GM13976 (cell line): ENCODE results near the gene NAT8L.

ENCODE experiments used
- DNase-seq: peaks from one replicate; pipeline ENCODE4 v3.0.0; 2012; ENCODE audit warnings: low spot score
- CTCF ChIP-seq: IDR thresholded peaks from 2 replicates; pipeline ENCODE4 v1.5.1; 2012; ENCODE audit warnings: borderline replicate concordance, mild to moderate bottlenecking; ENCODE audit not compliant: insufficient read depth; ENCODE audit errors: extremely low read depth, missing control alignments, control extremely low read depth
- in situ Hi-C: fragments of 300-500 bp; cut with MboI; formaldehyde crosslinking; loops from one replicate; pipeline ENCODE4 v1.12.0; 2022; ENCODE audit warnings: low sequenced_read_pairs, mixed read lengths, inconsistent platforms; ENCODE audit not compliant: unreplicated experiment

Gene NAT8L

GRCh38 chr4:2060611-2061185 is 1.6 kb downstream of the NAT8L start:
- DNase-seq, result no peak

GRCh38 chr4:2061186-2062131 is 2.3 kb downstream of the NAT8L start:
- DNase-seq, result no peak
- in situ Hi-C loops, result no loop called here
- TF ChIP-seq CTCF, result no peak

More at GRCh38 chr4:2060611-2061185, 1.6 kb downstream of the NAT8L start:
- no peak for TF ChIP-seq CTCF
- in situ Hi-C loops, result no loop called here

GRCh38 chr4:2062168-2062807 is 3.2 kb downstream of the NAT8L start:
- DNase-seq, result no peak
- in situ Hi-C loops, result no loop called here
- no peak for TF ChIP-seq CTCF

- in situ Hi-C loops, result no loop called here
- TF ChIP-seq CTCF, result no peak
- DNase-seq, result no peak
These were observed 3.8 kb downstream of the NAT8L start for GRCh38 chr4:2062808-2063524.

- no peak for DNase-seq
- no peak for TF ChIP-seq CTCF
- in situ Hi-C loops, result no loop called here
These were observed 4.6 kb downstream of the NAT8L start for GRCh38 chr4:2063557-2064275.
